ENCODE results near the gene VCP.

The VCP gene

DNA sequence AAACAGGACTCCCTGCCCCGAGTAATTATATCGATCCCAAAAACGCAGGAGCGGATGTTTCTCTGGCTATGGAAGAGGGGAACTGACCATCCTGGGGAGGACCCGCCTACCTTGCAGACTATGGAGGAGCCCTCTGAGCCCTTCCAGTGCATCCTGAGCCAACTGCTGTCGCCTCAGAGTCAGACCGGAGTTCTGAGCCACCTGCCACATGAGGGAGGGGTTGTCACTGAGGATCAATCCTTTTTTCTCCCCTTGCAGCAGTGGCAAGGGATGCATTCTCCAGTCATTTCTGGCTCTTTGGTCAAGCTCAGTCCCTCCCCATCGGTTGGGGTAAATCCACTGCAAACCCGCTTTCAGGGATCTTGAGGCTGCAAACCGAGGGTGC lies 6.6 kb upstream of the VCP start:
- no peaks in the 10 kb centered on the region for H3K9me3 ChIP-seq (ENCODE audit: control insufficient read depth in 5 of 5, low read length in 5 of 5)
- peak overlapping the region; percentile 77 for H3K27ac ChIP-seq (ENCODE audit: low read depth, low read length)
- H3K4me1 ChIP-seq (ENCODE audit: control insufficient read depth in 5 of 5, insufficient read depth in 5 of 5, low read length in 5 of 5) = peaks cover 3 to 24% (median 22%) of the 10 kb centered on the region in 5 donors
- peaks cover 0 to 29% (median 3%) of the 10 kb centered on the region in 5 donors for H3K36me3 ChIP-seq (ENCODE audit: control insufficient read depth in 5 of 5, insufficient read depth in 5 of 5, low read length in 5 of 5)
- H3K27me3 ChIP-seq (ENCODE audit: control insufficient read depth in 5 of 5, insufficient read depth in 4 of 5, low read length in 5 of 5) = no peaks in the 10 kb centered on the region
- peak overlapping the region; percentile 56 to 94 (median 89) for H3K9ac ChIP-seq (ENCODE audit: low read length in 5 of 5)
- peak overlapping the region; percentile 73 to 87 (median 84) for H3K4me3 ChIP-seq (ENCODE audit: low read depth in 1 of 5, low read length in 5 of 5)

DNA sequence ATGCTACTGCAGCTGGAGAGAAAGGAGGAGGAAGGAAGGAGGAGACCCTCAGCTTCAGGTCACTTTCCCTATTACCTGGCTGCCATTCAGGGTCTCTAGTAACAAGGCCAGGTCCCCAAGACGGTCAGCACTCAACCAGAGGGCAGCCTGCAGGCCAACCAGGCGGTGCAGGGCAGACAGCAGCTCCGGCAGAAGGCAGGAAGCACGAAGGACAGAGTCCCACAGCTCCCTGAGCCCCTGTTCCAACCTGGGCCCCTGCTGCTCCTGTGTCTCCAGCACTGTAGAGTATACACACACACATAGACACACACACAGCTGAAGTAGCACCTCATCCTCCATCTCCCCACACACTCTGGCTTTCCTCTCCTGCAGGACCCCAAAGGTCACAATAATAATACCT lies 5.6 kb upstream of the VCP start:
- peaks cover 0 to 29% (median 3%) of the 10 kb centered on the region in 5 donors for H3K36me3 ChIP-seq (ENCODE audit: control insufficient read depth in 5 of 5, insufficient read depth in 5 of 5, low read length in 5 of 5)
- H3K27ac ChIP-seq (ENCODE audit: low read depth, low read length) = no peak overlapping the region
- H3K4me1 ChIP-seq (ENCODE audit: control insufficient read depth in 5 of 5, insufficient read depth in 5 of 5, low read length in 5 of 5) = peaks cover 3 to 27% (median 24%) of the 10 kb centered on the region in 5 donors
- H3K9ac ChIP-seq (ENCODE audit: low read length in 5 of 5) = no peak overlapping the region
- H3K4me3 ChIP-seq (ENCODE audit: low read depth in 1 of 5, low read length in 5 of 5) = no peak overlapping the region
- no peaks in the 10 kb centered on the region for H3K27me3 ChIP-seq (ENCODE audit: control insufficient read depth in 5 of 5, insufficient read depth in 4 of 5, low read length in 5 of 5)
- H3K9me3 ChIP-seq (ENCODE audit: control insufficient read depth in 5 of 5, low read length in 5 of 5) = no peaks in the 10 kb centered on the region

DNA sequence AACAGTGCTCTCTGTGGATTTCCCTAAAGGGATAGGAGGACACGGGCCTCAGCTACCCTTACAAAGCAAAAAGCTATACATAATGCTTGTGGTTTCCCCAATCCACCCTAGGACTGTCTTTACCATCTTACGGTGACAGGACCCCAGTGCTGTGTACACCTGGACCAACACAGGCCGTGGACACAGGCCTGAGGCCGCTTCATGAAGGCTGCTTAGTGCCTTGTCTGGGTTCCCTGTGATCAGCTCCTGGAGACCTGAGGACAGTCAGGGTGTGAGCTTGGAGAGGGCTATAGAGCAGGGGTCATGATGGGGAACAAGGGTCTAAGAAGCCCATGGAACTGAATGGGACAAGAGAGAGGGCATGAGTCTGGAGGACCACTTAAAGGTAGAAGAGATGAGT lies 4.4 kb upstream of the VCP start:
- Histone ChIP-seq H3K9me3 (ENCODE audit: control insufficient read depth in 5 of 5, low read length in 5 of 5) (no peaks in the 10 kb centered on the region), H3K4me1 (ENCODE audit: control insufficient read depth in 5 of 5, insufficient read depth in 5 of 5, low read length in 5 of 5) (peaks cover 3 to 31% (median 28%) of the 10 kb centered on the region in 5 donors), H3K27ac (ENCODE audit: low read depth, low read length) (no peak overlapping the region), H3K4me3 (ENCODE audit: low read depth in 1 of 5, low read length in 5 of 5) (no peak overlapping the region), H3K27me3 (ENCODE audit: control insufficient read depth in 5 of 5, insufficient read depth in 4 of 5, low read length in 5 of 5) (no peaks in the 10 kb centered on the region), H3K9ac (ENCODE audit: low read length in 5 of 5) (no peak overlapping the region), H3K36me3 (ENCODE audit: control insufficient read depth in 5 of 5, insufficient read depth in 5 of 5, low read length in 5 of 5) (peaks cover 0 to 29% (median 3%) of the 10 kb centered on the region in 5 donors)

DNA sequence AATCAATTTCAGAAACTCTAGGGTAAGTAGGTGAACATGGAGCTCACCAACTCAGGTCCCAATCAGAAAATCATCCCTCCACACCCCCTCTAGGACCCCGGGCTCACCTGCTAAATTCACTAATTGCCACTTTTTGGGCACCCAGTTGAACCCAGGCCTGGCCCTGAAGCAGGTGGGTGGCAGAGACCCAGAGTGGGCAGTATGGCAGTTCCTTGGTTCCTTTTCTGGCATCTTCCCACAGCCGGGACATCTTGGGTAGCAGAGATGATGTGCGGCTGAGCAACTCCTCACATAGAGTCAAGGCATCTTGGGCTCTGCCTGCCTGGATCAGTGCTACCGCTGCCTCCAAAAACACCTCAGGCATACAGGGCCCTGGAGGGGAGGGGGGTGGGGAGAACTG lies 2.9 kb upstream of the VCP start:
- Histone ChIP-seq H3K36me3 (ENCODE audit: control insufficient read depth in 5 of 5, insufficient read depth in 5 of 5, low read length in 5 of 5) (peaks cover 0 to 29% (median 3%) of the 10 kb centered on the region in 5 donors), H3K27me3 (ENCODE audit: control insufficient read depth in 5 of 5, insufficient read depth in 4 of 5, low read length in 5 of 5) (no peaks in the 10 kb centered on the region), H3K4me3 (ENCODE audit: low read depth in 1 of 5, low read length in 5 of 5) (no peak overlapping the region), H3K9ac (ENCODE audit: low read length in 5 of 5) (no peak overlapping the region), H3K27ac (ENCODE audit: low read depth, low read length) (no peak overlapping the region), H3K9me3 (ENCODE audit: control insufficient read depth in 5 of 5, low read length in 5 of 5) (no peaks in the 10 kb centered on the region), H3K4me1 (ENCODE audit: control insufficient read depth in 5 of 5, insufficient read depth in 5 of 5, low read length in 5 of 5) (peaks cover 6 to 41% (median 38%) of the 10 kb centered on the region in 5 donors)

DNA sequence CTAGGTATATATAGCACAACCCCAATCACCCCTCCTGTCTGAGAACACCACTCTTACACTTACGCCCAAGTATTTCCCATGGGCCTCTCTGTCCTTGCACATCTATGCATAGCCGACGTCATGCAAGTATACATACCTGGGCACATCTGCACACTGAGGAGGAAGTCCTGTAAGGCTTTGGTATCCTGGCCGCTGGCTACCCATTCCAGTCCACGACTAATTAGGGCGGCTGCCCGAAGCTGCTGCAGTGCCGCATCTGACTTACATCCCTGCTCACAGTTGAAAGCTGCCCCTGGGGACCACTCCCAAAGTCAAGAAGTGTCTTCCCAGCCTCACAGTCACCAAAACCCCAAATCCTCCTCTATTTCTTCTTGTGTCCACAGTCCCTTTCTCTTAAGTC lies 2.4 kb upstream of the VCP start:
- Histone ChIP-seq H3K27me3 (ENCODE audit: control insufficient read depth in 5 of 5, insufficient read depth in 4 of 5, low read length in 5 of 5) (no peaks in the 10 kb centered on the region), H3K9ac (ENCODE audit: low read length in 5 of 5) (no peak overlapping the region), H3K36me3 (ENCODE audit: control insufficient read depth in 5 of 5, insufficient read depth in 5 of 5, low read length in 5 of 5) (peaks cover 0 to 29% (median 3%) of the 10 kb centered on the region in 5 donors), H3K9me3 (ENCODE audit: control insufficient read depth in 5 of 5, low read length in 5 of 5) (no peaks in the 10 kb centered on the region), H3K4me1 (ENCODE audit: control insufficient read depth in 5 of 5, insufficient read depth in 5 of 5, low read length in 5 of 5) (peaks cover 10 to 42% (median 38%) of the 10 kb centered on the region in 5 donors), H3K27ac (ENCODE audit: low read depth, low read length) (no peak overlapping the region), H3K4me3 (ENCODE audit: low read depth in 1 of 5, low read length in 5 of 5) (no peak overlapping the region)

DNA sequence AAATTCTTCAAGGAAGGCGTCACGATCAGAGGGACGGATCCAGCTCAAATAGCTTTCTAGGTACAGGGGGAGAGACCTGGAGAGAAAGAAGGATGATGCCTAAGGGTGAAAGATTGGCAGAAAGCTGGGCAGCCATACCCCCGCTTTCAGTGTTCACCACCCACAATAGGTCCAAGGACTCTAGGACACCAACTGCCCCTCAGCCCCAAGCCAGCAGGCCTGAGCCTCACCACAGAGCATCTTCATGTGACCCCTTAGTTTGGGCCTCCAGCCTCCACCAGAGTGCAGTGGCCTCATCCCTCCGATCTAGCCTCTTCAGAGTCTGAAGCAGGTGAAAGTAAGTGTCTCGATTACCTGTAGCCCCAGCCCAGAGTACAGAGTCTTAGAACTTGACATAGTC lies 1.7 kb upstream of the VCP start:
- Histone ChIP-seq H3K9me3 (ENCODE audit: control insufficient read depth in 5 of 5, low read length in 5 of 5) (no peaks in the 10 kb centered on the region), H3K27me3 (ENCODE audit: control insufficient read depth in 5 of 5, insufficient read depth in 4 of 5, low read length in 5 of 5) (no peaks in the 10 kb centered on the region), H3K4me1 (ENCODE audit: control insufficient read depth in 5 of 5, insufficient read depth in 5 of 5, low read length in 5 of 5) (peaks cover 8 to 42% (median 38%) of the 10 kb centered on the region in 5 donors), H3K36me3 (ENCODE audit: control insufficient read depth in 5 of 5, insufficient read depth in 5 of 5, low read length in 5 of 5) (peaks cover 0 to 29% (median 3%) of the 10 kb centered on the region in 5 donors), H3K4me3 (ENCODE audit: low read depth in 1 of 5, low read length in 5 of 5) (no peak overlapping the region), H3K9ac (ENCODE audit: low read length in 5 of 5) (no peak overlapping the region), H3K27ac (ENCODE audit: low read depth, low read length) (no peak overlapping the region)

DNA sequence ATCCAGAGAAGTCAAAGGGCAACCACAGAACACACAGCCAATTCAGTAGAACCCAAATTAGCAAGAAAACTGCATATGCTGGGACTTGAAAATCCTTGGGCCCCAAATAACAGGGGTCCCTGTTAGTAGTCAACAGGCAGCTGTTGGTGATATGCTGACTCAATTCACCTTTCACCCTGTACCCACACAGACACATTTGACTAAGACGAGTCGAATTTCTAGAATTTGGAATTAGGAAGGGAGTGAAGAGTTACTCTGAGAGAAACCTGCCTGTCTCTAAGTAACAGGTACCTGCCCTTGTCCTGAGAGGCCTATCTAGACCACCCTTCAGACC lies 821 bp upstream of the VCP start:
- peak overlapping the region; percentile 20 to 85 (median 59) for H3K4me3 ChIP-seq (ENCODE audit: low read depth in 1 of 5, low read length in 5 of 5)
- H3K9ac ChIP-seq (ENCODE audit: low read length in 5 of 5) = no peak overlapping the region
- peaks cover 9 to 42% (median 39%) of the 10 kb centered on the region in 5 donors for H3K4me1 ChIP-seq (ENCODE audit: control insufficient read depth in 5 of 5, insufficient read depth in 5 of 5, low read length in 5 of 5)
- no peaks in the 10 kb centered on the region for H3K27me3 ChIP-seq (ENCODE audit: control insufficient read depth in 5 of 5, insufficient read depth in 4 of 5, low read length in 5 of 5)
- peaks cover 0 to 29% (median 4%) of the 10 kb centered on the region in 5 donors for H3K36me3 ChIP-seq (ENCODE audit: control insufficient read depth in 5 of 5, insufficient read depth in 5 of 5, low read length in 5 of 5)
- H3K9me3 ChIP-seq (ENCODE audit: control insufficient read depth in 5 of 5, low read length in 5 of 5) = no peaks in the 10 kb centered on the region
- H3K27ac ChIP-seq (ENCODE audit: low read depth, low read length) = peak overlapping the region; percentile 15

DNA sequence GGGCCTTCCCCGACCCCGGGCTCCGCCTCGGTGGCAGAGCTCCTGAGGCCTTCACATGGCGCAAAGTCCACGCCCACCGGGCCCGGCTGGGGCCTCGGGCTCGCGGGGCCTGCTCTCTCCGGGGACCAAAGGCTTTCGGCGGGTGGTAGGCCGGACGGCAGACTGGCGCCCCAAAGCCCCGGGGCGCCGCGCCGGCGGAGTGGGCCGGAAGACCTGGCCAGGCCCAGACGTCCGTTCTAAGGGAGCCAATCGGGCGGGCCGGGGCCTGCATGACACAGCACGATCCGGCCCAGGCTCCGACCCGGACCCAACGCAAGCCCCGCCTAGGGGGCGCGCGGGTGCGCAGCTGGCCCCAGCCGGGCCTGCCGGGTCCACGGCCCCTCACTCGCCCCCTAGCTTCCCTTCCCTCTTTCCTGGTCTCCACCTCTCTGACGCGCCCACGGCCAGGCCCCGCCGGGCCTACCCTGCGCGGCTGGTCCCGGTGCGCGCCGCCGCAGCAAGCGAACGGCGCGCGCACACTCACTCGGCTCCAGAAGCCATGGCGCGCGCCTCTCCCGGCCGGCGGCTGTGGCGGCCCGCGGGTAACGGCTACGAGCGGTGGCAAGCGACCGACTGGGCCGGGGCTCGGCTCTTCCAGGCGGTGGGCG lies 488 bp downstream of the VCP start:
- H3K27ac ChIP-seq (ENCODE audit: low read depth, low read length) = peak overlapping the region; percentile 100
- H3K36me3 ChIP-seq (ENCODE audit: control insufficient read depth in 5 of 5, insufficient read depth in 5 of 5, low read length in 5 of 5) = peaks cover 6 to 39% (median 17%) of the 10 kb centered on the region in 5 donors
- H3K4me1 ChIP-seq (ENCODE audit: control insufficient read depth in 5 of 5, insufficient read depth in 5 of 5, low read length in 5 of 5) = peaks cover 9 to 51% (median 50%) of the 10 kb centered on the region in 5 donors

DNA sequence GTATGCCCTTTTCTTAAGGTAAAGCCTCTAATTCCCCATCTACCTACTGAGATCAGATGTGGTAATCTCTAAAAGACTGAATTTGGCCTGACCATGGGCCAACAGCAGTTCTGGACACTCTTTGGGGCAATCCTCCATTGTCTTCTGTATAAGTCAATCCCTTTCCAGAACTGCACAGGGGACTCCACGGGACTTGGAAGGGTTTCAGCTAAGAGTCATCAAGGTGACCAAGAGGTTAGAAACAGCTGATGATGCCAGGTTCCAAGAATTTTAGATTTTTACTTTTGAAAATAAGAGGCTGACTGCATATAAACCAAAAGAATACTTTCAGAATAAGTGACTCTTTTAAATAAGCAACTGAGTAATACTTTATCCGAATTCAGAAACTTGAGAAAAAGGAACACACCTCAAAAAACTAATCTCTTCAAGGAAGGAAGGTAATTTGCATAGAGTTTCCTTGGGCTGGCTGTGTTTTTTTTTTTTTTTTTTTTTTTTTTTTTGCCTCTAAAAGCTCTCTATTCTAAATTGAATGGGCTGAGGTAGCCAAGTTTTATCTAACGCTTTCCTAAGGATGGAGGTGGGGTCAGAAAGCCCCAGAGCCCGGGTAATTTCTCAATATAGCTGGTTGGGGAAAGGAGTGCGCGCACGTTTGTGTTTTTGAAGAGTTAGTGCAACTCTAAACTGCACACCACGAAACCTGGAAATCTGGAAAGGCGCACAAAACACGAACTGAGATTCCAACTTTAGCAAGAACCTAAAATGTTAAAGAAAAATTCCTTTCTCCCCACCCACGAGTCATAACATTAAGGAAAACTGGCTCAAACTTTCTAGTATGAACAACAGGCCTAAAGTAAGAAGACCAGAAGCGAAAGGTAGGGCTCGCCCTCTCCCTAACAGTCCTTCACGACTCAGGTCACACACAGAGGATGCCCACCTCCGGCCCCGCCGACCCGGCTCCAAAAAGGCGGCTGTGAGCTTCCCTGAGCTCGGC lies 1.3 kb downstream of the VCP start:
- peaks cover 9 to 51% (median 50%) of the 10 kb centered on the region in 5 donors for H3K4me1 ChIP-seq (ENCODE audit: control insufficient read depth in 5 of 5, insufficient read depth in 5 of 5, low read length in 5 of 5)
- H3K9ac ChIP-seq (ENCODE audit: low read length in 5 of 5) = peak overlapping the region; percentile 82 to 99 (median 99)
- H3K36me3 ChIP-seq (ENCODE audit: control insufficient read depth in 5 of 5, insufficient read depth in 5 of 5, low read length in 5 of 5) = peaks cover 8 to 39% (median 24%) of the 10 kb centered on the region in 5 donors
- peak overlapping the region; percentile 83 to 92 (median 87) for H3K4me3 ChIP-seq (ENCODE audit: low read depth in 1 of 5, low read length in 5 of 5)
- peak overlapping the region; percentile 100 for H3K27ac ChIP-seq (ENCODE audit: low read depth, low read length)
- no peaks in the 10 kb centered on the region for H3K27me3 ChIP-seq (ENCODE audit: control insufficient read depth in 5 of 5, insufficient read depth in 4 of 5, low read length in 5 of 5)
- no peaks in the 10 kb centered on the region for H3K9me3 ChIP-seq (ENCODE audit: control insufficient read depth in 5 of 5, low read length in 5 of 5)

More for the DNA sequence above, 488 bp downstream of the VCP start:
- Histone ChIP-seq H3K4me3 (ENCODE audit: low read depth in 1 of 5, low read length in 5 of 5) (peak overlapping the region in 4 of 5 donors; percentile 85 to 92 (median 88)), H3K27me3 (ENCODE audit: control insufficient read depth in 5 of 5, insufficient read depth in 4 of 5, low read length in 5 of 5) (no peaks in the 10 kb centered on the region), H3K9me3 (ENCODE audit: control insufficient read depth in 5 of 5, low read length in 5 of 5) (no peaks in the 10 kb centered on the region), H3K9ac (ENCODE audit: low read length in 5 of 5) (peak overlapping the region; percentile 82 to 99 (median 99))

DNA sequence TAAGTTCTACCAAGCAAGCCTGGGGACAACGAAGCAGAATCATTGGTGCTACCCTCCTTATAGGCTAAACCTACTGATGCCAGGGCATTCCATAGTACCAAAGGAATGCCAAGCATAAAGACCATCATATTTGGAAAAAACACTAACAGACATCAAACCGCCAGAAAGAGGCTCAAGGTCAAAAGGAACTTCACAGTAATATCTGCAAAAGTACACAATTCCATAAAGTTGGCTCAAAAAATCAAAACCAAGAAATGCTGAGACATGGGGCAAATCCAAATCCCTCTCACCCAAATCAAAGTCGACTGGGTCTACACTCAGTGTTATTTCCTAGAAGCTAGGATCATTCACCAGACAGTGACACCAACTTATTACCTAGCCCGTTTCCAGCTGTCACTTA lies 3.4 kb downstream of the VCP start:
- peak overlapping the region in 2 of 5 donors; percentile 8 to 39 for H3K4me3 ChIP-seq (ENCODE audit: low read depth in 1 of 5, low read length in 5 of 5)
- no peaks in the 10 kb centered on the region for H3K27me3 ChIP-seq (ENCODE audit: control insufficient read depth in 5 of 5, insufficient read depth in 4 of 5, low read length in 5 of 5)
- peak overlapping the region; percentile 32 for H3K27ac ChIP-seq (ENCODE audit: low read depth, low read length)
- peak overlapping the region in 2 of 5 donors; percentile 4 to 41 for H3K9ac ChIP-seq (ENCODE audit: low read length in 5 of 5)
- peaks cover 9 to 51% (median 50%) of the 10 kb centered on the region in 5 donors for H3K4me1 ChIP-seq (ENCODE audit: control insufficient read depth in 5 of 5, insufficient read depth in 5 of 5, low read length in 5 of 5)
- no peaks in the 10 kb centered on the region for H3K9me3 ChIP-seq (ENCODE audit: control insufficient read depth in 5 of 5, low read length in 5 of 5)
- H3K36me3 ChIP-seq (ENCODE audit: control insufficient read depth in 5 of 5, insufficient read depth in 5 of 5, low read length in 5 of 5) = peaks cover 16 to 43% (median 43%) of the 10 kb centered on the region in 5 donors

Measured in subcutaneous abdominal adipose tissue (tissue), 5 donors.